ENCODE results near the gene GLI3.

The GLI3 gene

DNA sequence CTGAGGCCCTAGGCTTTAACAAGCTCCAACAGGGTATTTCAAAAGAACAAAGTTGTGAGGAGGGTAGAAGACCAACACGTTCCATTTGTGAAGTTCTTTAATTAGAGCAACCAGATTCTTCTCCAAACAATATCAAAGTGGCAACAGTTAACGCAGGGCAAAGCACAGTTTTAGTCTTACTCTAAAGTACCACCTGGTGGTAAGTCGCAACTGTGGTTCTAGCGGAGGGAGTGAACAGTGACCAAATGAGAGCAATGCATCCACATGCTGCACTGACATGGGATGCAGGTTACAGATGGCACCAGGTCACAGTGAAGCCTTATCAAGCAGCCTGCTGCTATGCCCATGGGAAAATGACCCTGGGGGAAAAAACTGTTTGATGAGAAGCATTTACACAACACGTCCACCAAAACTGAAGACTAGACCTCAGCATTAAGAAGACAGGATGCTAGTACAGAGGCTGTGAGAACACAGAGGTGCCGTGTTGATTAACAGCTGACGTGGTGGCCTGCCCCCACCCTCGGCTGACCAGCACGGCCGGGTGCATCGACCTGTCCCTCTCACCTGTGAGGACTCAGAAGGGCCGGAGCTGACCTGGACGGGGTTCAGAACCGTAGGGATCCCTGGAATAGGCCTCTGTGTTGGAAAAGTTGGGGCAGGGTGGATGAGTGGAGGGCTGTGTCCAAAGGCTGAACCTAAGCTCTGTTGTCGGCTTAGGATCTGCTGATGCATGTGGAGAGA, 211.2 kb downstream of the GLI3 start:
- ChIA-PET CTCF (no interaction called here), POLR2A (no interaction called here)
- TF ChIP-seq FOXK2 (IDR thresholded peaks at IDR 0.05) (no peak), SUZ12 (IDR thresholded peaks at IDR 0.05) (no peak), HDGF (IDR thresholded peaks at IDR 0.05; ENCODE audit: borderline replicate concordance) (no peak), CTBP1 (IDR thresholded peaks at IDR 0.05; ENCODE audit: borderline replicate concordance) (no peak), BHLHE40 (IDR thresholded peaks at IDR 0.05; ENCODE audit: borderline replicate concordance) (no peak), FOXM1 (IDR thresholded peaks at IDR 0.05; ENCODE audit: borderline replicate concordance) (no peak), PKNOX1 (IDR thresholded peaks at IDR 0.05) (no peak), FOXA1 (IDR thresholded peaks at IDR 0.05) (no peak), ZNF384 (IDR thresholded peaks at IDR 0.05) (no peak), SP1 (IDR thresholded peaks at IDR 0.05) (no peak), TARDBP (IDR thresholded peaks at IDR 0.05) (no peak)
- DNase-seq (ENCODE audit: extremely low spot score): no peak

- DNase-seq (ENCODE audit: extremely low spot score): no peak
- POLR2A ChIA-PET: no interaction called here
- TF ChIP-seq ARNT (IDR thresholded peaks at IDR 0.05) (no peak), PKNOX1 (IDR thresholded peaks at IDR 0.05) (no peak), FOXK2 (IDR thresholded peaks at IDR 0.05) (no peak), SUZ12 (IDR thresholded peaks at IDR 0.05) (no peak), TARDBP (IDR thresholded peaks at IDR 0.05) (no peak), CTBP1 (IDR thresholded peaks at IDR 0.05; ENCODE audit: borderline replicate concordance) (no peak), FOXM1 (IDR thresholded peaks at IDR 0.05; ENCODE audit: borderline replicate concordance) (no peak), LEF1 (IDR thresholded peaks at IDR 0.05; ENCODE audit: borderline replicate concordance) (no peak), FOXA1 (IDR thresholded peaks at IDR 0.05) (no peak), ZNF384 (IDR thresholded peaks at IDR 0.05) (no peak), NFRKB (IDR thresholded peaks at IDR 0.05) (no peak)
- CTCF ChIA-PET: interaction anchor here (1.2 kb wide), 1 partner anchor 15 kb away, joined by 3 read pairs; no protein-coding TSS in a partner anchor
Observed at GRCh38 chr7:42024537-42024936, 212.5 kb downstream of the GLI3 start.

DNA sequence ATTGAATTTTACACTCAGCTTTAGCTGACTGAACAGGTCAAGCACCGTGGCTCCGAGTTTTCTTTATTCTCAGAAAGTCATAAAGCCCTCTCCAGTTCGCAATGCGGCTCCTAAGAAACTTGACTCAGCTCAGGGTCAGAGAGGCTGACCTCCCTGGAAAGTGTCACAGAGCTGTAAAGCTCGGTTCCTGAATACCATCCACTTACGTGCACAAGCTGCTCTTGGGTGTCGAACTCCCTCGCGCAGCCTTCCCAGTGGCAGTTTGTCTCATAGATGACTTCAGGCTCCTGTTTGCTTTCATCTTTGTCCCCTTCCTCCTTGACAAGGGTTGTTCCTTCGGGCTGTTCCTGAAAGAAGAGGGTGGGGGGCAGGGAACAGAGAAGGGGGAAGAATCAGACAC, 213.7 kb downstream of the GLI3 start:
- TF ChIP-seq FOXM1 (IDR thresholded peaks at IDR 0.05; ENCODE audit: borderline replicate concordance) (no peak), SUZ12 (IDR thresholded peaks at IDR 0.05) (no peak), HDGF (IDR thresholded peaks at IDR 0.05; ENCODE audit: borderline replicate concordance) (no peak), NFRKB (IDR thresholded peaks at IDR 0.05) (no peak), L3MBTL2 (conservative IDR thresholded peaks at IDR 0.05) (no peak), CTBP1 (IDR thresholded peaks at IDR 0.05; ENCODE audit: borderline replicate concordance) (no peak), ZNF384 (IDR thresholded peaks at IDR 0.05) (no peak), FOXK2 (IDR thresholded peaks at IDR 0.05) (no peak)
- ChIA-PET POLR2A (no interaction called here), CTCF (interaction anchor here (1.2 kb wide), 1 partner anchor 17 kb away, joined by 3 read pairs; no protein-coding TSS in a partner anchor)
- DNase-seq (ENCODE audit: extremely low spot score): no peak

GRCh38 chr7:42022791-42023190, 214.2 kb downstream of the GLI3 start:
- ChIA-PET POLR2A (no interaction called here), CTCF (no interaction called here)
- no peak for DNase-seq (ENCODE audit: extremely low spot score)
- TF ChIP-seq SUZ12 (IDR thresholded peaks at IDR 0.05) (no peak), SP1 (IDR thresholded peaks at IDR 0.05) (no peak), FOXA1 (IDR thresholded peaks at IDR 0.05) (no peak), ZNF384 (IDR thresholded peaks at IDR 0.05) (no peak), PKNOX1 (IDR thresholded peaks at IDR 0.05) (no peak), FOXK2 (IDR thresholded peaks at IDR 0.05) (no peak), ARNT (IDR thresholded peaks at IDR 0.05) (no peak), BHLHE40 (IDR thresholded peaks at IDR 0.05; ENCODE audit: borderline replicate concordance) (no peak), FOXM1 (IDR thresholded peaks at IDR 0.05; ENCODE audit: borderline replicate concordance) (no peak), HDGF (IDR thresholded peaks at IDR 0.05; ENCODE audit: borderline replicate concordance) (no peak), CTBP1 (IDR thresholded peaks at IDR 0.05; ENCODE audit: borderline replicate concordance) (no peak), NFRKB (IDR thresholded peaks at IDR 0.05) (no peak), TARDBP (IDR thresholded peaks at IDR 0.05) (no peak), ELF4 (IDR thresholded peaks at IDR 0.05) (no peak), L3MBTL2 (conservative IDR thresholded peaks at IDR 0.05) (no peak), LEF1 (IDR thresholded peaks at IDR 0.05; ENCODE audit: borderline replicate concordance) (no peak)

- CTCF ChIA-PET: no interaction called here
- TF ChIP-seq FOXK2 (IDR thresholded peaks at IDR 0.05): no peak
- no peak for TF ChIP-seq FOXM1 (IDR thresholded peaks at IDR 0.05; ENCODE audit: borderline replicate concordance)
- no peak for TF ChIP-seq BHLHE40 (IDR thresholded peaks at IDR 0.05; ENCODE audit: borderline replicate concordance)
- DNase-seq (ENCODE audit: extremely low spot score): no peak
- POLR2A ChIA-PET: no interaction called here
Observed at GRCh38 chr7:42022056-42022455, 215.0 kb downstream of the GLI3 start.

DNA sequence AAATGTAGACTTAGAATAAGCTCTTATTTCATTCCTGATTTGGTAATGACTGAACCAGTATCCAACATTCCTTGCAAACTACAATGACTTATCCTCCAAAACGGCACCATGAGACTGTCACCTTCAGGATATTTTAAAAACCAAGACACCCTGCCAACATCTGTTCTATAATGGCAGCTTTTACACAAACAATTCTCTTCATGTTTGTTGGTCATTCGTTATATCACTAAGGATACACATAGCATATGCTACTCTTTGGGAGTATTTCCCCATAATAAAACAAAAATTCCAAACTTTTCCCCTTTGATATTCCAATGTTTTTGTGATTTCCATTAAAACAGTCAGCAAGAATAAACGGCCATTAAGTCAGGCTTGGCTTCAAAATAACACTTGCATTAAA, 215.4 kb downstream of the GLI3 start:
- POLR2A ChIA-PET: no interaction called here
- CTCF ChIA-PET: no interaction called here
- no peak for DNase-seq (ENCODE audit: extremely low spot score)
- TF ChIP-seq FOXK2 (IDR thresholded peaks at IDR 0.05) (no peak), HDGF (IDR thresholded peaks at IDR 0.05; ENCODE audit: borderline replicate concordance) (no peak), ZNF384 (IDR thresholded peaks at IDR 0.05) (no peak), SUZ12 (IDR thresholded peaks at IDR 0.05) (no peak), LEF1 (IDR thresholded peaks at IDR 0.05; ENCODE audit: borderline replicate concordance) (no peak), FOXM1 (IDR thresholded peaks at IDR 0.05; ENCODE audit: borderline replicate concordance) (no peak), ARNT (IDR thresholded peaks at IDR 0.05) (no peak), PKNOX1 (IDR thresholded peaks at IDR 0.05) (no peak), CTBP1 (IDR thresholded peaks at IDR 0.05; ENCODE audit: borderline replicate concordance) (no peak), TARDBP (IDR thresholded peaks at IDR 0.05) (no peak)
